IPS DF 6.9 (cell line): ENCODE results near the gene ARHGAP21.
"Not testable (repeated sequence)": the region's sequence is repeated elsewhere in the genome, so short reads cannot be mapped to it uniquely, and the experiment has no call there.

ENCODE experiments used
- DNase-seq: peaks from one replicate; pipeline ENCODE4 v3.0.0-alpha.2; 2013; ENCODE audit warnings: low read depth, low spot score
- H3K27ac ChIP-seq: one replicate; pipeline ENCODE4 v1.5.1; 2013; ENCODE audit warnings: low read length, control low read depth
- H3K27me3 ChIP-seq: 2 replicates; pipeline ENCODE4 v1.6.1; 2013; ENCODE audit warnings: mild to moderate bottlenecking, low read length; ENCODE audit not compliant: control insufficient read depth, insufficient read depth
- H3K36me3 ChIP-seq: 2 replicates; pipeline ENCODE4 v1.6.1; 2013; ENCODE audit warnings: low read length; ENCODE audit not compliant: control insufficient read depth, insufficient read depth
- H3K4me1 ChIP-seq: 2 replicates; pipeline ENCODE4 v1.6.1; 2013; ENCODE audit warnings: low read length; ENCODE audit not compliant: control insufficient read depth, insufficient read depth
- H3K4me3 ChIP-seq: 2 replicates; pipeline ENCODE4 v1.5.1; 2013; ENCODE audit warnings: mild to moderate bottlenecking, low read length
- H3K9me3 ChIP-seq: 2 replicates; pipeline ENCODE4 v1.6.1; 2013; ENCODE audit warnings: low read length, inconsistent platforms; ENCODE audit not compliant: control insufficient read depth, insufficient read depth
- WGBS: extraction: QIAGEN DNeasy Blood & Tissue Kit; methylation state at CpG from one replicate; pipeline ENCODE4 v1.1.7; 2013; ENCODE audit warnings: mixed read lengths, missing lambda C conversion rate; ENCODE audit not compliant: insufficient read length, insufficient coverage; 5-methylcytosine and 5-hydroxymethylcytosine counted together

The ARHGAP21 gene

DNA sequence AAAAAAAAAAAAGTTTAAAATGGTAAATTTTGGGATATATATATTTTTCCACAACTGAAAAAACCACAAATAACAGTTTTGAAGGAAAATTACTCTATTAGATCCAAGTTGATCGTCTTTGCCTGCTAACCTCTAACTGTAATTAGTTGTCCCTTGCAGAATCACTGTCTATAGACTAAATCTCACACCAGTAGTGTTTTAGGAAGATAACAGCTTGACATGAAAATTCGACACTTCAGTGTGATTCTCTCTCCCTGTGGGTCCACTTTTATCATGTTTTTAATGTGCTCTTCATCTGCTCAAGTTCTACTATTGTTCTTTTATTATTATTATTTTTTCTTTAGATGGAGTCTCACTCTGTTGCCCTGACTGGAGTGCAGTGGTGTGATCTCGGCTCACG lies 24.5 kb upstream of the ARHGAP21 start:
- no CpG with 5 or more reads among the region's 4 CpGs for WGBS

GRCh38 chr10:24744946-24745345 lies 21.3 kb upstream of the ARHGAP21 start:
- Histone ChIP-seq H3K27me3 (no peaks in the 10 kb centered on the region), H3K4me1 (no peaks in the 10 kb centered on the region), H3K4me3 (no peak overlapping the region), H3K36me3 (no peaks in the 10 kb centered on the region), H3K27ac (no peak overlapping the region), H3K9me3 (no peaks in the 10 kb centered on the region)
- WGBS, result no CpG with 5 or more reads among the region's 3 CpGs
- DNase-seq, result no peak

More for the DNA sequence above, 24.5 kb upstream of the ARHGAP21 start:
- no peaks in the 10 kb centered on the region for H3K9me3 ChIP-seq
- no peak overlapping the region for H3K4me3 ChIP-seq
- H3K36me3 ChIP-seq, result no peaks in the 10 kb centered on the region
- H3K4me1 ChIP-seq, result no peaks in the 10 kb centered on the region
- H3K27ac ChIP-seq, result no peak overlapping the region
- DNase-seq, result no peak
- H3K27me3 ChIP-seq, result no peaks in the 10 kb centered on the region

DNA sequence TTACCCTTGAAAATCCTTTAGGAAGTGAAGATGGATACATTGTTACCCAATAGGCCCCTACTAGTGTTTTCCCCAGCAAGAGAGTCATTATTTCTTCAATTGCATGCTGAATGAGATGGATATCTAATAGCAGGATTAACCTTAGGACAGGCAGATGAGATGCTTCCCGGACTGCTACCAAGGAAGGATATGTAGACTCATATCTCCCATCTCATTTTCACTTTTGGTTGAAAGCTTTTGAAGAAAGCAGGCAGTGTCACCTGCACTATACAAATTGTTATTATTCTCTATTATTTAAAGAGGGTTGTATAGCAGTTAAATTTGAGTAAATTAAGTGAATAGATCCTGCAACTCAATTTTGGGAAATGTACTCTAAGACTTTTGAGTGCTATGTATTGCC lies 17.0 kb upstream of the ARHGAP21 start:
- WGBS, result no CpG with 5 or more reads among the region's 1 CpG
- DNase-seq, result no peak
- no peaks in the 10 kb centered on the region for H3K9me3 ChIP-seq
- no peak overlapping the region for H3K4me3 ChIP-seq
- H3K36me3 ChIP-seq, result no peaks in the 10 kb centered on the region
- H3K27ac ChIP-seq, result no peak overlapping the region
- H3K4me1 ChIP-seq, result no peaks in the 10 kb centered on the region
- no peaks in the 10 kb centered on the region for H3K27me3 ChIP-seq

DNA sequence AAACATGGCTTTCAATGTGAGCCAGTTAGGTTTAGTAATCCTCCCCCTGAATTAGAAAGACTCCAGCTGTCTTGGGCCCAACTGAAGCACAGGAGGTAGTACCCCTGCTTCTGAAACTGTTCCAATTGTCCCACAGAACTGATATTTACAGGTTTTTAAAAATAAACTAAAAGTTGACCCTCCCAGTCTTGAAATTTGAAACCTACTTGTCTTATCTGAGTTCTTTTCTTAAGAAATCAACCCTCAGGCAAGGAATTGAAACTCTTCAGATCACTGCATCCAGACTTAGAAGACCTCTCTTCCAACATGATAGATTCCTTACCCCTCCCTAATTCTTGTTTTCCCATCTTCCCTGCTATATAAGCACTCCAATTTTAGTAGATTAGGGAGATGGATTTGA lies 13.3 kb upstream of the ARHGAP21 start:
- no peak for DNase-seq
- no peaks in the 10 kb centered on the region for H3K36me3 ChIP-seq
- no peak overlapping the region for H3K4me3 ChIP-seq
- H3K27ac ChIP-seq, result no peak overlapping the region
- H3K27me3 ChIP-seq, result no peaks in the 10 kb centered on the region
- no peaks in the 10 kb centered on the region for H3K9me3 ChIP-seq
- H3K4me1 ChIP-seq, result no peaks in the 10 kb centered on the region

- Histone ChIP-seq H3K4me3 (no peak overlapping the region), H3K36me3 (no peaks in the 10 kb centered on the region), H3K9me3 (no peaks in the 10 kb centered on the region), H3K4me1 (no peaks in the 10 kb centered on the region), H3K27ac (no peak overlapping the region), H3K27me3 (no peaks in the 10 kb centered on the region)
- WGBS, result no CpG with 5 or more reads among the region's 1 CpG
- DNase-seq, result no peak
These were observed 8.3 kb upstream of the ARHGAP21 start for GRCh38 chr10:24731942-24732341.

GRCh38 chr10:24730811-24731210 lies 7.1 kb upstream of the ARHGAP21 start:
- no peaks in the 10 kb centered on the region for H3K9me3 ChIP-seq
- no peak for DNase-seq
- H3K4me3 ChIP-seq, result no peak overlapping the region
- H3K4me1 ChIP-seq, result no peaks in the 10 kb centered on the region
- no peak overlapping the region for H3K27ac ChIP-seq
- no peaks in the 10 kb centered on the region for H3K36me3 ChIP-seq
- no peaks in the 10 kb centered on the region for H3K27me3 ChIP-seq
- no CpG with 5 or more reads among the region's 3 CpGs for WGBS

DNA sequence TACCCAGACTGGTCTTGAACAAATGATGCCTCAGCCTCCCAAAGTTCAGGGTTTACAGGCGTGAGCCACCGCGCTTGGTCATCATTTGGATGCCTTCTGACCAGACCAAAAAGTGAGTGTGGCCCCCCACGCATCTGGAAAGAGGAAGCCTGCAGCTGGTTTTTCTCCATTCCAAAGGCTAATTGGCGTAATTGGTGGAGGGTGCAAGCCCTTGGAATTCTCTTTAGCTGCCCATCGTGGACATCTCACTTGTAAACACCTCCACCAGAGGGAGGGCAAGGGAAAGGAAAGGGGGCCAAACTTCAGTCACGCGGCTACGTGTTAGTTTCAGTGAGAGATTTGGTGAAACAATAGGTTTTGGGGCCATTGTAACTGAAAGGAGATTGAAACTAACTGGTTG lies 4.1 kb upstream of the ARHGAP21 start:
- DNase-seq, result no peak
- Histone ChIP-seq H3K27me3 (no peaks in the 10 kb centered on the region), H3K36me3 (no peaks in the 10 kb centered on the region), H3K4me1 (no peaks in the 10 kb centered on the region), H3K27ac (no peak overlapping the region), H3K9me3 (no peaks in the 10 kb centered on the region), H3K4me3 (no peak overlapping the region)
- no CpG with 5 or more reads among the region's 9 CpGs for WGBS

DNA sequence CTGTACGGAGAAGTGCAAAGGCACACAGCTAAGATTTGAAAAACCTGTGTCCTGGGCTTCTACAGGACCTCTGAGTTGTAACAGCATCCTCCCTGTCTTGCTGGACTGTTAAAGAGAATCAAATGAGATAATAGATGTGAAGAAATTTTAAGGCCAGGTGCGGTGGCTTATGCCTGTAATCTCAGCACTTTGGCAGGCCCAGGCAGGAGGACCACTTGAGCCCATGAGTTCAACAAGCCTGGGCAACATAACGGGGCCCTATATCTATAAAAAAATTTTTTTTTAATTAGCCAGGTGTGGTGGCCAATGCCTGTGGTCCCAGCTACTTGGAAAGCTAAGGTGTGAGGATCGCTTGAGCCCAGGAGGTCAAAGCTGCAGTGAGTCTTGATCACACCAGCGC lies 2.9 kb upstream of the ARHGAP21 start:
- Histone ChIP-seq H3K27ac (no peak overlapping the region), H3K36me3 (no peaks in the 10 kb centered on the region), H3K27me3 (peaks cover 3% of the 10 kb centered on the region; the same call in 1 of the 2 replicates), H3K4me1 (no peaks in the 10 kb centered on the region), H3K4me3 (no peak overlapping the region), H3K9me3 (no peaks in the 10 kb centered on the region)
- DNase-seq, result no peak
- WGBS, result no CpG with 5 or more reads among the region's 5 CpGs

GRCh38 chr10:24726029-24726428 lies 2.3 kb upstream of the ARHGAP21 start:
- DNase-seq, H3K9me3 ChIP-seq, H3K36me3 ChIP-seq, H3K4me1 ChIP-seq, H3K4me3 ChIP-seq, H3K27ac ChIP-seq, H3K27me3 ChIP-seq: not testable (repeated sequence)
- no CpG with 5 or more reads among the region's 5 CpGs for WGBS

GRCh38 chr10:24724381-24725228 lies 918 bp upstream of the ARHGAP21 start:
- Histone ChIP-seq H3K36me3 (no peaks in the 10 kb centered on the region), H3K9me3 (no peaks in the 10 kb centered on the region), H3K4me3 (peak overlapping the region; percentile 90; the same call in 1 of the 2 replicates), H3K27ac (no peak overlapping the region), H3K27me3 (peaks cover 8% of the 10 kb centered on the region; the same call in 1 of the 2 replicates), H3K4me1 (no peaks in the 10 kb centered on the region)
- no CpG with 5 or more reads among the region's 52 CpGs for WGBS
- peak; percentile 89 for DNase-seq

GRCh38 chr10:24723386-24723787 lies 300 bp downstream of the ARHGAP21 start:
- Histone ChIP-seq H3K27ac (no peak overlapping the region), H3K27me3 (peaks cover 8% of the 10 kb centered on the region; the same call in 1 of the 2 replicates), H3K36me3 (no peaks in the 10 kb centered on the region), H3K4me1 (no peaks in the 10 kb centered on the region), H3K9me3 (no peaks in the 10 kb centered on the region), H3K4me3 (peak overlapping the region; percentile 90; the same call in 1 of the 2 replicates)
- no CpG with 5 or more reads among the region's 70 CpGs for WGBS
- DNase-seq, result no peak
